ENCODE measurements around the gene LAMTOR5. TPM values are rescaled to one million over a fixed set of nuclear protein-coding genes. Genes with fewer than 3 reads are reported as not detected.

The LAMTOR5 gene
- polyA plus RNA-seq, 1 donor from 2014 or later = 102 TPM

DNA sequence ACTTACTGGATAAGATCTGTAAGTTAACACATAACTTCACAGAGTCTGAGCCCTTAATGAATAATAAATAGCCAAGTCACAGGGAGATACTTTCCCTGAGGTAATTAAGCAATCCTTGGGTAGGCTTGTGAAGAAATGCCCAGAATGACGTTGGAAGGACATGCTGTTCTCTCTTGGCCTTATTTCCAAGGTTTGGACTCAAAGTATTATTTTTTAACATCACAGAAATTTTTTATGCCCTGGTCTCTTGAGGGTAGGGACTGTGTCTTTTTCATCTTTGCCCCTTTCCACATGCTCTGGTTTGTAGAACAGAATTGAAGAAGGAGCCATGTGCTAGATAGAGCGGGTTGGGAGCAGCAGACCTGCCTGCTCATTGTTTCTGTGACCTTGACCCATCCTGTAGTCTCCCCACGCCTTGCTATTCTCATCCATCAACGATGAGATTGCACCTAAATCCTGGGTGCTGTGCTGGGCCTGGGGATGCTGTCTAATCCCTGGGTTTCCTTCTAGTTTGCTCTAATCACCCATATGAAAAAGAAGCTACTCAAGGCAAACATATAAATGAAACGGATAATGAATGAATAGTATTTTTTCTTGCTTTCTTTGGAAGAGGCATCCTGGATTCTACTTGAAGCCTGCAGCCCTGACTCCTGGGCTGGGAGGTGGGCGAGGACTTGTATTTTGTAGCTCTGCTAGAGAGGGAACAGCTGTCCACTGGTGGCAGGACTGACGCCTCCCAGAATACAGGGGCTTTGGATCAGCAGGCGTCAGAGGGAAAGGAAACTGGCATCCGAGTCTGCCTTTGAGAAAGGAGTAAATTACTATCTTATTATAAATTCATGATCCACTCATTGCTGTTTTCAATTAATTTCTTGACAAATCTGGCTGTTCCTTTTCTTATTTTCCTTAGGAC lies 17.5 kb upstream of the LAMTOR5 start:
- H3K36me3 ChIP-seq (ENCODE audit: insufficient read depth, low read length) = no peaks in the 10 kb centered on the region
- no peak overlapping the region for H3K4me3 ChIP-seq (ENCODE audit: low read length)
- H3F3A ChIP-seq (ENCODE audit: insufficient read depth, low read length, poor library complexity, severe bottlenecking) = no peaks in the 10 kb centered on the region
- H3K9me3 ChIP-seq (ENCODE audit: low read length) = no peaks in the 10 kb centered on the region
- H3K4me2 ChIP-seq (ENCODE audit: low read length) = no peak overlapping the region
- no peak overlapping the region for H3K27ac ChIP-seq (ENCODE audit: low read length)
- no peaks in the 10 kb centered on the region for H3K79me2 ChIP-seq (replicated peaks; ENCODE audit: insufficient read depth, low read length)
- TF ChIP-seq EP300 (conservative IDR thresholded peaks at IDR 0.05; ENCODE audit: poor library complexity, severe bottlenecking) (no peak), SMC3 (conservative IDR thresholded peaks at IDR 0.05; ENCODE audit: poor library complexity) (no peak), MXI1 (conservative IDR thresholded peaks at IDR 0.05; ENCODE audit: poor library complexity, severe bottlenecking) (no peak), EZH2 (IDR thresholded peaks at IDR 0.05; ENCODE audit: borderline replicate concordance, insufficient read depth, low read length, poor library complexity, severe bottlenecking) (no peak), TAF1 (IDR thresholded peaks at IDR 0.05; ENCODE audit: low read depth) (no peak), POLR2AphosphoS5 (IDR thresholded peaks at IDR 0.05) (no peak), RAD21 (conservative IDR thresholded peaks at IDR 0.05) (no peak), REST (IDR thresholded peaks at IDR 0.05; ENCODE audit: borderline replicate concordance) (no peak)
- TF ChIP-seq, protein P1, sequence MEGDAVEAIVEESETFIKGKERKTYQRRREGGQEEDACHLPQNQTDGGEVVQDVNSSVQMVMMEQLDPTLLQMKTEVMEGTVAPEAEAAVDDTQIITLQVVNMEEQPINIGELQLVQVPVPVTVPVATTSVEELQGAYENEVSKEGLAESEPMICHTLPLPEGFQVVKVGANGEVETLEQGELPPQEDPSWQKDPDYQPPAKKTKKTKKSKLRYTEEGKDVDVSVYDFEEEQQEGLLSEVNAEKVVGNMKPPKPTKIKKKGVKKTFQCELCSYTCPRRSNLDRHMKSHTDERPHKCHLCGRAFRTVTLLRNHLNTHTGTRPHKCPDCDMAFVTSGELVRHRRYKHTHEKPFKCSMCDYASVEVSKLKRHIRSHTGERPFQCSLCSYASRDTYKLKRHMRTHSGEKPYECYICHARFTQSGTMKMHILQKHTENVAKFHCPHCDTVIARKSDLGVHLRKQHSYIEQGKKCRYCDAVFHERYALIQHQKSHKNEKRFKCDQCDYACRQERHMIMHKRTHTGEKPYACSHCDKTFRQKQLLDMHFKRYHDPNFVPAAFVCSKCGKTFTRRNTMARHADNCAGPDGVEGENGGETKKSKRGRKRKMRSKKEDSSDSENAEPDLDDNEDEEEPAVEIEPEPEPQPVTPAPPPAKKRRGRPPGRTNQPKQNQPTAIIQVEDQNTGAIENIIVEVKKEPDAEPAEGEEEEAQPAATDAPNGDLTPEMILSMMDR (IDR thresholded peaks at IDR 0.05; ENCODE audit: poor library complexity, severe bottlenecking) = no peak
- H3K27me3 ChIP-seq (ENCODE audit: insufficient read depth, low read depth, low read length) = no peaks in the 10 kb centered on the region
- H4K20me1 ChIP-seq (ENCODE audit: insufficient read depth) = no peaks in the 10 kb centered on the region
- H3K9me2 ChIP-seq (ENCODE audit: insufficient read depth, low read length) = no peaks in the 10 kb centered on the region
- H2AFZ ChIP-seq (ENCODE audit: low read depth, low read length) = no peak overlapping the region
- no peak overlapping the region for H3K9ac ChIP-seq (ENCODE audit: low read length)

DNA sequence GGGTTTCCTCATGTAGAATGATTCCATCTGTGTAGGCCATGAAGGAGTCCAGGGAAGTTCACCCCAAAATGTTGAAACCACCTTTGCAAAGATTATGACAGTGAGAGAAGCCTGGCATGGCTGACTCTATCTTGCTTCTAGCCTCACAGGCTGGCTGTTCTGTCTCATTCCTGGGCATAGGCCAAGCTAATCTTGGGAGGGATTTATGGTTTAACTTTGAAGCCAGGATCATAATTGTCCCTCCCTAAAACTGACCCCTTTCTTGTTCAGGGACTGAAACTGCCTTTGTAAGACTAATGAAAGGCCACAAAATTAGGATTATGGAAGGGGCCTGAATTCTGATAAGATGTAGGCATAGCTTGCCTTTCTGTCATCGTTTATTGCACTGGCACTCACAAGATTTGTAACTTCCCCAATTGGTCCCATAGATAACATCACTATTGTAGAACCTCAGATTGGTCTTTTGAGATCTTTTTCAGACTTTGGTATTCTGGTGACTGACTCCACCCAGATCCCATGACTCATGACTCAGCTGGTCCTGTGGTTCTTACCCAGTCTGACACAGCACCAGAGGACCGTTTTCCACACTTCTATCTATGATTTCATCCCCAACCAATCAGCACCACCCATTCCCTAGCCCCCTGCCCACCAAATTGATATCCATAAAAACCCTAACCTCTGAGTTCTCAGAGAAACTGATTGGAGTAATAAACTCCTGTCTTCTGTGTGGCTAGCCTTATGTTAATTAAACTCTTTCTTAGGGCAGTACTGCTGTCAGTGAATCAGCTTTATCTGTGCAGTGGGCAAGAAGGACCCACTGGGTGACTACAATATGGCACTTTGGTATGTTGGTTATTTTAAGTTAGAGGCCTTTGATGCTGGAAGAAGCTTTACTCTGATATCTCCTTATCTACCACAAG lies 13.6 kb upstream of the LAMTOR5 start:
- TF ChIP-seq MXI1 (conservative IDR thresholded peaks at IDR 0.05; ENCODE audit: poor library complexity, severe bottlenecking) (no peak), EZH2 (IDR thresholded peaks at IDR 0.05; ENCODE audit: borderline replicate concordance, insufficient read depth, low read length, poor library complexity, severe bottlenecking) (no peak), REST (IDR thresholded peaks at IDR 0.05; ENCODE audit: borderline replicate concordance) (no peak), POLR2AphosphoS5 (IDR thresholded peaks at IDR 0.05) (no peak), EP300 (conservative IDR thresholded peaks at IDR 0.05; ENCODE audit: poor library complexity, severe bottlenecking) (no peak), RAD21 (conservative IDR thresholded peaks at IDR 0.05) (no peak), TAF1 (IDR thresholded peaks at IDR 0.05; ENCODE audit: low read depth) (no peak), SMC3 (conservative IDR thresholded peaks at IDR 0.05; ENCODE audit: poor library complexity) (no peak)
- TF ChIP-seq, protein P1 (IDR thresholded peaks at IDR 0.05; ENCODE audit: poor library complexity, severe bottlenecking) = no peak
- no peak overlapping the region for H3K4me3 ChIP-seq (ENCODE audit: low read length)
- H2AFZ ChIP-seq (ENCODE audit: low read depth, low read length) = no peak overlapping the region
- no peak overlapping the region for H3K9ac ChIP-seq (ENCODE audit: low read length)
- H3K4me2 ChIP-seq (ENCODE audit: low read length) = no peak overlapping the region
- no peaks in the 10 kb centered on the region for H3K79me2 ChIP-seq (replicated peaks; ENCODE audit: insufficient read depth, low read length)
- H3K36me3 ChIP-seq (ENCODE audit: insufficient read depth, low read length) = no peaks in the 10 kb centered on the region
- no peaks in the 10 kb centered on the region for H3K9me2 ChIP-seq (ENCODE audit: insufficient read depth, low read length)
- H3K27ac ChIP-seq (ENCODE audit: low read length) = no peak overlapping the region
- H3K27me3 ChIP-seq (ENCODE audit: insufficient read depth, low read depth, low read length) = no peaks in the 10 kb centered on the region
- no peaks in the 10 kb centered on the region for H4K20me1 ChIP-seq (ENCODE audit: insufficient read depth)
- no peaks in the 10 kb centered on the region for H3K9me3 ChIP-seq (ENCODE audit: low read length)
- H3F3A ChIP-seq (ENCODE audit: insufficient read depth, low read length, poor library complexity, severe bottlenecking) = no peaks in the 10 kb centered on the region
